ENCODE measurements around the gene ZNF552.
A peak's percentile ranks its signal among the peaks of the same experiment; 100 is the strongest.

ZNF552 gene

DNA sequence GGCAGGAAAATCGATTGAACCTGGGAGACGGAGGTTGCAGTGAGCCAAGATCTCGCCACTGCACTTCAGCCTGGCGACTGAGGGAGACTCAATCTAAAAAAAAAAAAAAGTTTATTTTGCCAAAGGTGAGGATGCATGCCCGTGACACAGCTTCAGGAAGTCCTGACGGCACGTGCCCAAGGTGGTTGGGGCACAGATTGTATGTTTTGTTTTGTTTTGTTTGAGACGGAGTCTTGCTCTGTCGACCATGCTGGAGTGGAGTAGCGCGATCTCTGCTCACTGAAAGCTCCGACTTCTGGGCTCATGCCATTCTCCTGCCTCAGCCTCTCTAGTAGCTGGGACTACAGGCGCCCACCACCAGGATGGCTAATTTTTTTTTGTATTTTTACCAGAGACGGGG, 3.3 kb upstream of the ZNF552 start:
- peaks cover 18% of the 10 kb centered on the region for H3K36me3 ChIP-seq (ENCODE audit: insufficient read depth, low read length)
- H4K20me1 ChIP-seq (ENCODE audit: insufficient read depth, low read length) = peaks cover 14% of the 10 kb centered on the region; the same call in 1 of the 2 replicates
- peaks cover 63% of the 10 kb centered on the region for H3K79me2 ChIP-seq (ENCODE audit: insufficient read depth, low read length)
- DNase-seq (no peak), ATAC-seq (ENCODE audit: insufficient read depth, low read depth) (no peak)
- H3K9ac ChIP-seq (ENCODE audit: low read depth, low read length) = no peak overlapping the region
- no peak overlapping the region for H3K27ac ChIP-seq (ENCODE audit: low read length)
- TF ChIP-seq EZH2 (IDR thresholded peaks at IDR 0.05; ENCODE audit: borderline replicate concordance, low read depth, low read length, severe bottlenecking) = no peak
- TF ChIP-seq, protein P1, sequence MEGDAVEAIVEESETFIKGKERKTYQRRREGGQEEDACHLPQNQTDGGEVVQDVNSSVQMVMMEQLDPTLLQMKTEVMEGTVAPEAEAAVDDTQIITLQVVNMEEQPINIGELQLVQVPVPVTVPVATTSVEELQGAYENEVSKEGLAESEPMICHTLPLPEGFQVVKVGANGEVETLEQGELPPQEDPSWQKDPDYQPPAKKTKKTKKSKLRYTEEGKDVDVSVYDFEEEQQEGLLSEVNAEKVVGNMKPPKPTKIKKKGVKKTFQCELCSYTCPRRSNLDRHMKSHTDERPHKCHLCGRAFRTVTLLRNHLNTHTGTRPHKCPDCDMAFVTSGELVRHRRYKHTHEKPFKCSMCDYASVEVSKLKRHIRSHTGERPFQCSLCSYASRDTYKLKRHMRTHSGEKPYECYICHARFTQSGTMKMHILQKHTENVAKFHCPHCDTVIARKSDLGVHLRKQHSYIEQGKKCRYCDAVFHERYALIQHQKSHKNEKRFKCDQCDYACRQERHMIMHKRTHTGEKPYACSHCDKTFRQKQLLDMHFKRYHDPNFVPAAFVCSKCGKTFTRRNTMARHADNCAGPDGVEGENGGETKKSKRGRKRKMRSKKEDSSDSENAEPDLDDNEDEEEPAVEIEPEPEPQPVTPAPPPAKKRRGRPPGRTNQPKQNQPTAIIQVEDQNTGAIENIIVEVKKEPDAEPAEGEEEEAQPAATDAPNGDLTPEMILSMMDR (IDR thresholded peaks at IDR 0.05; ENCODE audit: borderline replicate concordance, extremely low read depth, low read length, poor library complexity, severe bottlenecking) = no peak
- no peak overlapping the region for H3K4me3 ChIP-seq (ENCODE audit: low read depth in 1 of 2, low read length in 2 of 2)
- no peak overlapping the region for H2AFZ ChIP-seq (ENCODE audit: low read depth, low read length)
- H3K4me2 ChIP-seq (ENCODE audit: insufficient read depth, low read length) = no peak overlapping the region
- no peaks in the 10 kb centered on the region for H3K9me3 ChIP-seq (ENCODE audit: insufficient read depth, low read length, severe bottlenecking)
- peaks cover 44% of the 10 kb centered on the region for H3K4me1 ChIP-seq (ENCODE audit: insufficient read depth, low read length)
- H3K27me3 ChIP-seq (ENCODE audit: insufficient read depth, low read length, poor library complexity) = no peaks in the 10 kb centered on the region

DNA sequence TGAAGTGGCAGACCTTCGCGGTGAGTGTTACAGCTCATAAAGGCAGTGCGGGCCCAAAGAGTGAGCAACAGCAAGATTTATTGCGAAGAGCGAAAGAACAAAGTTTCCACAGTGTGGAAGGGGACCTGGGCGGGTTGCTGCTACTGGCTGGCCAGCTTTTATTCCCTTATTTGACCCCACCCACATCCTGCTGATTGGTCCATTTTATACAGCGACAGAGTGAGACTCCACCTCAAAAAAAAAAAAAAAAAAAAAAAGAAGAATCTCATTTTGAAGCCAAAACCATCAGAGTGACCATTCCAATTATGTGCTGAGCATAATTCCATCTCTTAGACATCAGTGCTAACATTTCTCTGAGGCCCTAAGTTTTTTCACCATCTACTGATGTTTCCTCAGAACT, 1.9 kb upstream of the ZNF552 start:
- ATAC-seq (ENCODE audit: insufficient read depth, low read depth) (no peak), DNase-seq (no peak)
- H3K27me3 ChIP-seq (ENCODE audit: insufficient read depth, low read length, poor library complexity) = no peaks in the 10 kb centered on the region
- H3K4me3 ChIP-seq (ENCODE audit: low read depth in 1 of 2, low read length in 2 of 2) = no peak overlapping the region
- peaks cover 60% of the 10 kb centered on the region for H3K79me2 ChIP-seq (ENCODE audit: insufficient read depth, low read length)
- H2AFZ ChIP-seq (ENCODE audit: low read depth, low read length) = no peak overlapping the region
- H4K20me1 ChIP-seq (ENCODE audit: insufficient read depth, low read length) = peaks cover 12% of the 10 kb centered on the region; the same call in 1 of the 2 replicates
- H3K4me2 ChIP-seq (ENCODE audit: insufficient read depth, low read length) = no peak overlapping the region
- peaks cover 51% of the 10 kb centered on the region for H3K4me1 ChIP-seq (ENCODE audit: insufficient read depth, low read length)
- no peak overlapping the region for H3K27ac ChIP-seq (ENCODE audit: low read length)
- peaks cover 20% of the 10 kb centered on the region for H3K36me3 ChIP-seq (ENCODE audit: insufficient read depth, low read length)
- TF ChIP-seq EZH2 (IDR thresholded peaks at IDR 0.05; ENCODE audit: borderline replicate concordance, low read depth, low read length, severe bottlenecking) = no peak
- TF ChIP-seq, protein P1 (IDR thresholded peaks at IDR 0.05; ENCODE audit: borderline replicate concordance, extremely low read depth, low read length, poor library complexity, severe bottlenecking) = no peak
- no peaks in the 10 kb centered on the region for H3K9me3 ChIP-seq (ENCODE audit: insufficient read depth, low read length, severe bottlenecking)
- no peak overlapping the region for H3K9ac ChIP-seq (ENCODE audit: low read depth, low read length)

DNA sequence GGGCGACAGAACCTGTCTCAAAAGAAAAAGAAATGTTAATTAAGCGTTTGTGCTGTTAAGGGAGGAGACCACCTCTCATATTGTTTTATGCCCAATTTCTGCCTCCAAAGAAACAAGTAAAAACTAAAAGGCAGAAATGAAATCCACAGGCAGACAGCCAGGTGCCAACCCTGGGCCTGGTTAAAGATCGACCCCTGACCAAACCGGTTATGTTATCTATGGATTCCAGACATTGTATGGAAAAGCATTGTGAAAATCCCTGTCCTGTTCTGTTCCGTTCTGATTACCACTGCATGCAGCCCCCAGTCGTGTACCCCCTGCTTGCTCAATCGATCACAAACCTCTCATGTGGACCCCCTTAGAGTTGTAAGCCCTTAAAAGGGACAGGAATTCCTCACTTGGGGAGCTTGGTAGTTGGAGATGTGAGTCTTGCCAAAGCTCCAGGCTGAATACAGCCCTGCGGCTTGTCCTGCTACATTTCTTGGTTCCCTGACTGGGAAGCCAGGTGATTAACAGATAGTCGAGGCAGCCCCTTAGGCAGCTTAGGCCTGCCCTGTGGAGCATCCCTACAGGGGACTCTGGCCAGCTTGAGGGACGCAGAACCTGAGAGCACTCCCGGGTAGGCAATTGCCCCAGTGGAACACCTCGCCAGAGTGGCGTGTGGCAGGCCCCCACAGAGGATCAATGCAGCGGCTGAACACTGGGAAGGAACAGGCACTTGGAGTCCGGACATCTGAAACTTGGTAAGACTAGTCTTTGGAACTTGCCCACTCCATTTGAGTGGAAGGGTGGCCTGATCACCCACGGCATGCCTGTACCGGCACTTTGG, 748 bp upstream of the ZNF552 start:
- peaks cover 15% of the 10 kb centered on the region for H3K36me3 ChIP-seq (ENCODE audit: insufficient read depth, low read length)
- peak overlapping the region in 1 of 2 experiments; percentile 69; a peak in 2 of 4 replicates for H3K4me3 ChIP-seq (ENCODE audit: low read depth in 1 of 2, low read length in 2 of 2)
- H2AFZ ChIP-seq (ENCODE audit: low read depth, low read length) = peak overlapping the region; percentile 82; the same call in 1 of the 2 replicates
- peaks cover 44% of the 10 kb centered on the region for H3K4me1 ChIP-seq (ENCODE audit: insufficient read depth, low read length)
- ATAC-seq (ENCODE audit: insufficient read depth, low read depth) (no peak), DNase-seq (no peak)
- peak overlapping the region; percentile 91 for H3K4me2 ChIP-seq (ENCODE audit: insufficient read depth, low read length)
- H3K9me3 ChIP-seq (ENCODE audit: insufficient read depth, low read length, severe bottlenecking) = no peaks in the 10 kb centered on the region
- TF ChIP-seq, protein P1 (IDR thresholded peaks at IDR 0.05; ENCODE audit: borderline replicate concordance, extremely low read depth, low read length, poor library complexity, severe bottlenecking) = no peak
- no peak for TF ChIP-seq EZH2 (IDR thresholded peaks at IDR 0.05; ENCODE audit: borderline replicate concordance, low read depth, low read length, severe bottlenecking)
- no peak overlapping the region for H3K9ac ChIP-seq (ENCODE audit: low read depth, low read length)
- H3K27me3 ChIP-seq (ENCODE audit: insufficient read depth, low read length, poor library complexity) = no peaks in the 10 kb centered on the region
- peaks cover 7% of the 10 kb centered on the region; the same call in 1 of the 2 replicates for H4K20me1 ChIP-seq (ENCODE audit: insufficient read depth, low read length)
- H3K79me2 ChIP-seq (ENCODE audit: insufficient read depth, low read length) = peaks cover 54% of the 10 kb centered on the region
- 0 out of 2 replicates have a peak overlapping the region, but pooled peaks have one; percentile 5 for H3K27ac ChIP-seq (ENCODE audit: low read length)
